KMS-11 (cell line): Measurements from ENCODE around the gene SH3BGRL.

Experiments
- H2AFZ ChIP-seq: fragments of 200-600 bp; sonication (generic); 2 replicates; pipeline ENCODE4 v1.6.1; 2016; ENCODE audit warnings: antibody characterized with exemption, mixed run types, low read depth
- H3K27ac ChIP-seq: fragments of 200-600 bp; sonication (generic); 2 replicates; pipeline ENCODE4 v1.6.1; 2016; ENCODE audit warnings: mild to moderate bottlenecking, mixed run types
- H3K27me3 ChIP-seq: fragments of 200-600 bp; sonication (generic); 2 replicates; pipeline ENCODE4 v1.6.1; 2017; ENCODE audit warnings: mild to moderate bottlenecking, low read depth, mixed run types, moderate library complexity; ENCODE audit not compliant: insufficient read depth
- H3K36me3 ChIP-seq: fragments of 200-600 bp; sonication (generic); 2 replicates; pipeline ENCODE4 v1.6.1; 2017; ENCODE audit warnings: mild to moderate bottlenecking, mixed run types; ENCODE audit not compliant: insufficient read depth
- H3K4me1 ChIP-seq: fragments of 200-600 bp; sonication (generic); 2 replicates; pipeline ENCODE4 v1.6.1; 2016; ENCODE audit warnings: mild to moderate bottlenecking, low read depth, mixed run types; ENCODE audit not compliant: poor library complexity, severe bottlenecking
- H3K4me2 ChIP-seq: fragments of 200-600 bp; sonication (generic); 2 replicates; pipeline ENCODE4 v1.7.0; 2016; ENCODE audit warnings: mild to moderate bottlenecking, mixed run types
- H3K4me3 ChIP-seq: fragments of 200-600 bp; sonication (generic); IDR thresholded peaks from 2 replicates; pipeline ENCODE4 v1.6.1; 2017; ENCODE audit warnings: low read depth, low read length, mixed read lengths; ENCODE audit not compliant: insufficient read depth
- H3K79me2 ChIP-seq: fragments of 200-600 bp; sonication (generic); 2 replicates; pipeline ENCODE4 v1.6.1; 2016; ENCODE audit warnings: low read depth, mixed run types; ENCODE audit not compliant: insufficient read depth
- H3K9ac ChIP-seq: fragments of 200-600 bp; sonication (generic); 2 replicates; pipeline ENCODE4 v1.6.1; 2016; ENCODE audit warnings: mild to moderate bottlenecking, mixed run types
- H4K20me1 ChIP-seq: fragments of 200-600 bp; sonication (generic); 2 replicates; pipeline ENCODE4 v1.6.1; 2016; ENCODE audit warnings: mild to moderate bottlenecking, mixed run types; ENCODE audit not compliant: insufficient read depth
- CTCF ChIP-seq: fragments of 200-600 bp; sonication (generic); conservative IDR thresholded peaks from 2 replicates; pipeline ENCODE4 v1.6.1; 2017; ENCODE audit warnings: low read depth, mild to moderate bottlenecking, antibody characterized with exemption, low read length, moderate library complexity, mixed read lengths

SH3BGRL gene

DNA sequence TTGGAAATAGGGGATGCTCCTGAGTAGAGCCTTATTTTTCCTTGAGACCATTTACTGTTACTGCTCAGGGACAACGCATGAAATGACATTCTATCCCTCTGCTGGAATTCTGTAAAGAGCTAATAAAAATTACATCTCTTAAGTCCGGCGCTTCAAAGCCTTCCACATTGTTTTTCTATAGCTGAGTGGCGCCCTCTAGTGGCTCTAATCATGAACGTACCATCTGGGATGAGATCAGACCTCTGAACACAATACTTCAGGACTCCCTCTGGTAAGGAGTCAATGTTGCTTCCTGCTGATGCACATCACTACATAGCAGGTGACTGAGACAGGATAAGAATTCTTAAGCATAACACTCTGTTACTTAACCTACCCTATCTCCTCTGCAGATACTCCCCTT is 6.2 kb upstream of the SH3BGRL start:
- no peaks in the 10 kb centered on the region for H3K27me3 ChIP-seq
- TF ChIP-seq CTCF, result peak; percentile 69
- H3K27ac ChIP-seq, result no peak overlapping the region

GRCh38 chrX:81201071-81201470 is 831 bp upstream of the SH3BGRL start:
- Histone ChIP-seq H3K4me3 (no peak overlapping the region), H3K36me3 (no peaks in the 10 kb centered on the region), H4K20me1 (no peaks in the 10 kb centered on the region), H3K27me3 (no peaks in the 10 kb centered on the region), H2AFZ (peak overlapping the region; percentile 95), H3K4me2 (peak overlapping the region; percentile 91), H3K4me1 (peaks cover 20% of the 10 kb centered on the region), H3K27ac (peak overlapping the region; percentile 77), H3K9ac (peak overlapping the region; percentile 81), H3K79me2 (no peaks in the 10 kb centered on the region)
- no peak for TF ChIP-seq CTCF

More for the DNA sequence above, 6.2 kb upstream of the SH3BGRL start:
- peak overlapping the region; percentile 38; the same call in 1 of the 2 replicates for H2AFZ ChIP-seq
- no peak overlapping the region for H3K4me3 ChIP-seq
- no peaks in the 10 kb centered on the region for H3K36me3 ChIP-seq
- H4K20me1 ChIP-seq, result no peaks in the 10 kb centered on the region
- H3K4me1 ChIP-seq, result no peaks in the 10 kb centered on the region
- no peaks in the 10 kb centered on the region for H3K79me2 ChIP-seq
- H3K4me2 ChIP-seq, result no peak overlapping the region
- H3K9ac ChIP-seq, result no peak overlapping the region

DNA sequence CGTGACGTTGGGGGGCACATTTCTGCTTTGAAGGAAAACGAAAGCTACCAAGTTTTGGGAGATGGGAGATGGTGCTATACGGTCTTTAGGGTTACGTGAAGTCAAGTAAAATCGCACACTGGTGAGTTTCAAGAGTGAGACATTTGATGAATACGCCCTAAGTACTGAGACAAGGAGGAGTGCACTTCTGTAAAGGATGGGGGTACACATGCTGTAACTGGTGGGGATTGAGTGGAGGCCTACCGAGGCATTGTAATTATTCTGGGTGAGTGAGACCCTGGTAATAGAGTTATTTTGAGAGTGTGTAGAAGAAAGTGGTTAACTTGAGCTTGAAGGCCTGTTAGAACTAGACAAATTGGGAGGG is 536 bp downstream of the SH3BGRL start:
- Histone ChIP-seq H3K27me3 (no peaks in the 10 kb centered on the region), H3K79me2 (no peaks in the 10 kb centered on the region), H2AFZ (peak overlapping the region; percentile 95), H3K4me1 (peaks cover 20% of the 10 kb centered on the region), H3K27ac (peak overlapping the region; percentile 77), H3K9ac (peak overlapping the region; percentile 81), H4K20me1 (no peaks in the 10 kb centered on the region), H3K4me2 (peak overlapping the region; percentile 91), H3K36me3 (no peaks in the 10 kb centered on the region), H3K4me3 (no peak overlapping the region)
- TF ChIP-seq CTCF, result no peak

DNA sequence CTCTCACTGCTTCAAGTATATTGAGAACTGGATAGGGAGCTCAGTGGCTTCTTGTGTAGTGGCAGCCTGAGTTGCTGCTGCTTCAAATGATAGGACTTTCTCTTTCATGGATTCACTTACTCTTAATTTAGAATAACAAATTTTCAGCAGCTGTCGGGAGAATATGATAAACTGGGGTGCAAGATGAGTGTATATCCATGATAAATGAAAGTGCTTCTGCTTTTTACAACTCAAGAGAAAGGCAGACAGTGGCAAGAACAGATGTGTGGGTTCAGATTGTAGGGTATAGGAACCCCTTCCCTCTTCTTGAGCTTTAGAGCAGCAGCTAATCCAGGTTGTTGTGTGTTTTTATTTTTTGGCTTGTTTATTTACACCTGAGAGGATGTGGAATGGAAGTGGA is 1.0 kb downstream of the SH3BGRL start:
- Histone ChIP-seq H3K79me2 (no peaks in the 10 kb centered on the region), H2AFZ (peak overlapping the region; percentile 95; the same call in 1 of the 2 replicates), H3K27ac (peak overlapping the region; percentile 77; the same call in 1 of the 2 replicates), H3K4me3 (no peak overlapping the region), H3K4me1 (peaks cover 20% of the 10 kb centered on the region), H3K9ac (peak overlapping the region; percentile 81; the same call in 1 of the 2 replicates), H3K27me3 (no peaks in the 10 kb centered on the region), H3K36me3 (no peaks in the 10 kb centered on the region), H3K4me2 (peak overlapping the region; percentile 91), H4K20me1 (no peaks in the 10 kb centered on the region)
- TF ChIP-seq CTCF, result no peak
